HEK293T (cell line): ENCODE results near the gene SMOC2.

ENCODE experiments used
- CTCF ChIA-PET: fragments of 350-600 bp; formaldehyde crosslinking; extraction: SDS; loops from one replicate; lab custom pipeline; 2021; ENCODE audit warnings: antibody characterized with exemption, inconsistent platforms; lab: Yijun Ruan, JAX
- POLR2A ChIA-PET: fragments of 350-600 bp; formaldehyde crosslinking; extraction: SDS; loops from one replicate; lab custom pipeline; 2020; ENCODE audit warnings: antibody characterized with exemption, inconsistent platforms; lab: Yijun Ruan, JAX
- DNase-seq: peaks from one replicate; pipeline ENCODE4 v3.0.0; 2012; ENCODE audit warnings: mixed read lengths; ENCODE audit errors: extremely low spot score
- ARNT ChIP-seq: fragments of 450-650 bp; IDR thresholded peaks from 2 replicates; pipeline ENCODE4 v1.6.1; 2017; ENCODE audit warnings: mild to moderate bottlenecking
- BHLHE40 ChIP-seq: fragments of 450-650 bp; IDR thresholded peaks from 2 replicates; pipeline ENCODE4 v1.6.1; 2016; ENCODE audit warnings: mild to moderate bottlenecking, moderate library complexity, borderline replicate concordance
- CTBP1 ChIP-seq: fragments of 450-650 bp; IDR thresholded peaks from 2 replicates; pipeline ENCODE4 v1.6.1; 2016; ENCODE audit warnings: borderline replicate concordance
- ELF4 ChIP-seq: fragments of 450-650 bp; IDR thresholded peaks from 2 replicates; pipeline ENCODE4 v1.6.1; 2017; ENCODE audit warnings: antibody characterized with exemption
- FOXA1 ChIP-seq: fragments of 450-650 bp; IDR thresholded peaks from 2 replicates; pipeline ENCODE4 v1.6.1; 2016; ENCODE audit warnings: mild to moderate bottlenecking
- FOXK2 ChIP-seq: fragments of 450-650 bp; IDR thresholded peaks from 2 replicates; pipeline ENCODE4 v1.6.1; 2016; ENCODE audit warnings: mild to moderate bottlenecking
- FOXM1 ChIP-seq: fragments of 450-650 bp; IDR thresholded peaks from 2 replicates; pipeline ENCODE4 v1.6.1; 2017; ENCODE audit warnings: mild to moderate bottlenecking, borderline replicate concordance
- HDGF ChIP-seq: fragments of 450-650 bp; IDR thresholded peaks from 2 replicates; pipeline ENCODE4 v1.6.1; 2017; ENCODE audit warnings: antibody characterized with exemption, borderline replicate concordance
- L3MBTL2 ChIP-seq: fragments of 450-650 bp; conservative IDR thresholded peaks from 2 replicates; pipeline ENCODE4 v1.6.1; 2016; ENCODE audit warnings: mild to moderate bottlenecking
- LEF1 ChIP-seq: fragments of 450-650 bp; IDR thresholded peaks from 2 replicates; pipeline ENCODE4 v1.6.1; 2017; ENCODE audit warnings: mild to moderate bottlenecking, borderline replicate concordance
- NFRKB ChIP-seq: fragments of 450-650 bp; IDR thresholded peaks from 2 replicates; pipeline ENCODE4 v1.6.1; 2016; ENCODE audit warnings: mild to moderate bottlenecking, moderate library complexity
- PKNOX1 ChIP-seq: fragments of 450-650 bp; IDR thresholded peaks from 2 replicates; pipeline ENCODE4 v1.6.1; 2016
- SP1 ChIP-seq: fragments of 450-650 bp; IDR thresholded peaks from 2 replicates; pipeline ENCODE4 v1.6.1; 2017
- SUZ12 ChIP-seq: fragments of 450-650 bp; IDR thresholded peaks from 2 replicates; pipeline ENCODE4 v1.6.1; 2016; ENCODE audit warnings: mild to moderate bottlenecking
- TARDBP ChIP-seq: fragments of 450-650 bp; IDR thresholded peaks from 2 replicates; pipeline ENCODE4 v1.6.1; 2016
- ZNF384 ChIP-seq: fragments of 450-650 bp; IDR thresholded peaks from 2 replicates; pipeline ENCODE4 v1.6.1; 2016

Gene SMOC2

GRCh38 chr6:168498161-168498843 lies 57.3 kb downstream of the SMOC2 start:
- no peak for DNase-seq
- TF ChIP-seq PKNOX1 = no peak
- CTCF ChIA-PET = no interaction called here
- POLR2A ChIA-PET = no interaction called here

- ChIA-PET CTCF (no interaction called here), POLR2A (no interaction called here)
- DNase-seq = no peak
- TF ChIP-seq ELF4 (no peak), HDGF (no peak), TARDBP (no peak), ARNT (no peak), SUZ12 (no peak), ZNF384 (no peak)
These were observed 58.2 kb downstream of the SMOC2 start for GRCh38 chr6:168499045-168499650.

- no peak for DNase-seq
- ChIA-PET CTCF (no interaction called here), POLR2A (no interaction called here)
- TF ChIP-seq L3MBTL2 = no peak
- TF ChIP-seq BHLHE40 = no peak
- TF ChIP-seq FOXA1 = no peak
- no peak for TF ChIP-seq CTBP1
- no peak for TF ChIP-seq SUZ12
- no peak for TF ChIP-seq TARDBP
- TF ChIP-seq FOXK2 = no peak
- TF ChIP-seq ELF4 = no peak
- no peak for TF ChIP-seq PKNOX1
- no peak for TF ChIP-seq FOXM1
- TF ChIP-seq ARNT = no peak
- no peak for TF ChIP-seq NFRKB
- no peak for TF ChIP-seq SP1
- TF ChIP-seq ZNF384 = no peak
- TF ChIP-seq HDGF = no peak
- no peak for TF ChIP-seq LEF1
These were observed 59.5 kb downstream of the SMOC2 start for GRCh38 chr6:168500519-168500918.

DNA sequence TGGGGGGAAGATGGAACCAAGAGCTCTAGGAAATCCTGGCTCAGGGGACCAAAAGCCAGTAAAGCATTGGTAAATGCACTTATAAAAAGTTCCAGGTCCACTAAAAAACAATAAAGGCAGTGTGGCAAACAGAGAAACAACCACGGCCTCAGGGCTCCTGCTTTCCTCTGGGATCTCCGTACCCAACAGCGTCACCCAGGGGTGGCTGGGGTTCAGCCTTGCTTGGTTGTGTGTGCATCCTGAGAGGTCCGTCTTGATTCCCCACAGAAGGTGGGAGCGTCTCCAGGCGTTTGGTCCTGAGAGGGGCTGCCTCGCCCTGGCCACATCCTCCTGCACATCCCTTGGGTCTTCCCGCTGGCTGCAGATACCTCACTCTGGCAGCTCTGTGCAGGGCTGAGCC lies 60.6 kb downstream of the SMOC2 start:
- ChIA-PET POLR2A (no interaction called here), CTCF (no interaction called here)
- DNase-seq = no peak
- TF ChIP-seq HDGF = no peak
- no peak for TF ChIP-seq PKNOX1
- no peak for TF ChIP-seq ELF4
- no peak for TF ChIP-seq SUZ12
- no peak for TF ChIP-seq TARDBP
- no peak for TF ChIP-seq FOXA1
- TF ChIP-seq ARNT = no peak

DNA sequence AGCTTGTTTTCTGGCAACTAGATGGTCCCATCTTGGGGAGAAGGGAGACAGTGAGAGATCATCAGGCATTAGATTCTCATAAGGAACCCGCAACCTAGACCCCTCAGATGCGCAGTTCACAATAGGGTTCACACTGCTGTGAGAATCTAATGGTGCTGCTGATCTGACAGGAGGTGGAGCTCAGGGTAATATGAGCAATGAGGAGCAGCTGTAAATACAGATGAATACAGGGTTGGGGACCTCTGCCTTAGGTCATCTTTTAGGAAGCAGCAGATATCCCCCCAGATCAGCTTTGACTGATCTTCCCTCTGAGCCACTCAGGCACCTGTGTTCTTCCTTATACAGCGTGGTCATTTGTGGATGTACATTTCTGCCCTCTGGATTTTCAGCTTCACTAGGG lies 63.4 kb downstream of the SMOC2 start:
- ChIA-PET CTCF (no interaction called here), POLR2A (no interaction called here)
- TF ChIP-seq SP1 = no peak
- no peak for TF ChIP-seq FOXM1
- TF ChIP-seq L3MBTL2 = no peak
- TF ChIP-seq HDGF = no peak
- no peak for TF ChIP-seq ZNF384
- DNase-seq = no peak

- no peak for DNase-seq
- ChIA-PET POLR2A (no interaction called here), CTCF (no interaction called here)
- TF ChIP-seq NFRKB (no peak), TARDBP (no peak), FOXM1 (no peak), ARNT (no peak), ZNF384 (no peak), PKNOX1 (no peak), HDGF (no peak), LEF1 (no peak), BHLHE40 (no peak), FOXA1 (no peak), FOXK2 (no peak), ELF4 (no peak), SUZ12 (no peak)
These were observed 65.5 kb downstream of the SMOC2 start for GRCh38 chr6:168506460-168506859.
